Stimulated activated effector memory CD8-positive, alpha-beta T cell treated with anti-CD3 and anti-CD28 coated beads, Interleukin-12 subunit alpha, Interleukin-12 subunit beta, amount 100 ng/mL, for 72 hours (primary cell): ENCODE measurements around the gene MRGPRE.

Experiments used
- ATAC-seq: fragments of 150-1000 bp; cut with Tn5 transposase; 2 replicates; pipeline ENCODE4 v1.10.0; 2021
- DNase-seq, 2 donors: peaks; one replicate each; pipeline ENCODE4 v3.0.0; 2021 to 2022; ENCODE audit warnings: low spot score in 2 of 2
- H3K27ac Mint-ChIP-seq: one replicate; pipeline ENCODE4 v1.8.0; 2022; ENCODE audit warnings: mild to moderate bottlenecking, mixed read lengths
- H3K36me3 Mint-ChIP-seq: one replicate; pipeline ENCODE4 v1.8.0; 2022; ENCODE audit warnings: mild to moderate bottlenecking, mixed read lengths
- H3K4me1 Mint-ChIP-seq: one replicate; pipeline ENCODE4 v1.8.0; 2022; ENCODE audit warnings: mixed read lengths
- H3K4me3 Mint-ChIP-seq: one replicate; pipeline ENCODE4 v1.8.0; 2022; ENCODE audit warnings: mild to moderate bottlenecking, mixed read lengths
- H3K9me3 Mint-ChIP-seq: one replicate; pipeline ENCODE4 v1.8.0; 2022; ENCODE audit warnings: mixed read lengths

The MRGPRE gene

GRCh38 chr11:3197044-3197695 lies 35.0 kb downstream of the MRGPRE start:
- no peaks in the 10 kb centered on the region for H3K4me1 Mint-ChIP-seq
- ATAC-seq: no peak
- no peaks in the 10 kb centered on the region for H3K9me3 Mint-ChIP-seq
- no peaks in the 10 kb centered on the region for H3K36me3 Mint-ChIP-seq
- H3K4me3 Mint-ChIP-seq: no peak overlapping the region
- no peak for DNase-seq
- no peak overlapping the region for H3K27ac Mint-ChIP-seq

DNA sequence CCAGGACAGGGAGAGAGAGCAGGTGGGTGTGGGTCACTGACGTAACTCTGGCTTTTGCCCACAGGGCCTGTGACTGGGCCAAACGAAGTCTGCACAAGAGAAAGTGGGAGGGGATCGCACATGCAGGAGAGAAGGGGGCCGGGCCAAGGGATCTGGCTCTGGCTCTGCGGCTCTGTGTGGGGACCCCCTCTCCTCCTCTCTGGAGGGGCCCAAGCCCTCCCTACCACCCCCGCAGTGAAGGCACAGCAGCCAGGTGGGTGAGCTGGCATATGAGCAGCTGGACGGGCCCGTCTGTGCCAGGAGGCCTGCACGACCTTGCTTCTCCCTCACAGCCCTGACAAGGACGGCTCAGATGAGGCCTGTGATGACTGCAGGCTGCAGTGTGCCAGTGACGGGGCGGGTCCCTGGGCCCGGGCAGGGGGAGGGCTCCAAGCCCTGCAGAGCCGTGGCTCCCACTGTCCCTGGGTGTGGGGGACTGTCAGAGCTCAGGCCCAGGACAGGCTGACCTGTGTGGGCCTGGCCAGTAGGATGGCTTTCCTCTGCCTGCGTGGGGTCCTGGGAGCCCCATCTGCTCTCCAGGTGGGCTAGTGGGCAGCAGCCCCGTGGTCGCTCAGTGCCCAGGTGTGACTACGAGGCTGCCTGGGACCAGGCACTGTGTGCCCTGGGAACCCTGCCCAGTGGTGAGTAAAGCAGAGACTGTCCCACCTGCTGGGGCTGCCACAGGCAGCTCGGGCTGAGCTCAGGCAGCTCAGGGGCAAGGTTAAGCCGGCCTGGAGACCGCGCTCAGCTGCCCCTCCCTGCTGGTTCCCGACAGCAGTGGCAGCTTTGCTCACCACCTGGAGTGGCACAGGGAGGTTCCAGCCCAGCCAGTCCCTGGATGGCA lies 35.8 kb downstream of the MRGPRE start:
- no peaks in the 10 kb centered on the region for H3K36me3 Mint-ChIP-seq
- no peak overlapping the region for H3K4me3 Mint-ChIP-seq
- ATAC-seq: no peak
- no peaks in the 10 kb centered on the region for H3K9me3 Mint-ChIP-seq
- H3K4me1 Mint-ChIP-seq: no peaks in the 10 kb centered on the region
- no peak overlapping the region for H3K27ac Mint-ChIP-seq
- DNase-seq: no peak

DNA sequence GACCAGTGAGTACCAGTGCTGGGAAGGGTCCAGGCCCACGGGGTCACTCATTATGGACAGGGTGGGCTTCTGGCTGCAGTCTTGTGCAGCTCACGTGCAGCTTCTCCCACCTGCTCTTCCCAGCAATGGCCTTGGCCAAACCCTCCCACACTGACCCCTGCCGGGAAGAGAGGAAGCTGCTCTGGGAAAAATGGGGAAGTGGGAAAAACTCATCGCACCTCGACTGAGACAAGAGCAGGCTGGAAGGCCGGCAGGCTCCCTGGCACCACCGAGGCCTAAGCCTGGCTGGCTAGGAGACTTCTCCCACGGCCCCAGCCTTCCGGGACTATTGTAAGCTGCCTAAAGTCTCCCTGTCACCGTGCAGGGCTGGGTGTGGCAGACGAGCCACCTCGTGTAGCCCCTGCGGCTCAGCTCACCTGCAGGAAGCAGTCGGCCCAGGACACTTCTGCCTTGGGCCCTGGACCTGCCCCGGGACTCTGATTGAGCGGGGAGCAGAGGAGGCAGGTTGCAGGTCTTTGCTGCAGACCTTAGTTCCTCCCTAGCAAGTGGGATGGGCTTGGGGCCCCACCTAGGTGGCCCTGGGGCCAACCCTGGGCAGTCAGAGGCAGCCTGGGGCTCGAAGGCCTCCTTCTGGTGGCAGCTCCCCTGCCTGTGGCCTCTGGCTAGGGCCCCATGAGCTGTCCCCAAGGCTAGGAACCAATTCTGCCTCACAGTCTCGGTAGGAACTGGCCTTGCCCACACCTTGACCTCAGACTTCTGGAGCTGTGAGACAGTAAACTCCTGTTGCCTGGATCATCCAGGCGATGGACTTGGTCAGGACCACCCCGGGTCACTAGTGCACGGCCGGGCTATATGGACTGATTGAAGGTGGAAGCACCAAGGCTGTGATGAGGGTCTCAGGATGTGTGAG lies 36.7 kb downstream of the MRGPRE start:
- H3K4me3 Mint-ChIP-seq: no peak overlapping the region
- ATAC-seq (no peak), DNase-seq (no peak)
- no peaks in the 10 kb centered on the region for H3K4me1 Mint-ChIP-seq
- no peaks in the 10 kb centered on the region for H3K9me3 Mint-ChIP-seq
- no peak overlapping the region for H3K27ac Mint-ChIP-seq
- no peaks in the 10 kb centered on the region for H3K36me3 Mint-ChIP-seq

DNA sequence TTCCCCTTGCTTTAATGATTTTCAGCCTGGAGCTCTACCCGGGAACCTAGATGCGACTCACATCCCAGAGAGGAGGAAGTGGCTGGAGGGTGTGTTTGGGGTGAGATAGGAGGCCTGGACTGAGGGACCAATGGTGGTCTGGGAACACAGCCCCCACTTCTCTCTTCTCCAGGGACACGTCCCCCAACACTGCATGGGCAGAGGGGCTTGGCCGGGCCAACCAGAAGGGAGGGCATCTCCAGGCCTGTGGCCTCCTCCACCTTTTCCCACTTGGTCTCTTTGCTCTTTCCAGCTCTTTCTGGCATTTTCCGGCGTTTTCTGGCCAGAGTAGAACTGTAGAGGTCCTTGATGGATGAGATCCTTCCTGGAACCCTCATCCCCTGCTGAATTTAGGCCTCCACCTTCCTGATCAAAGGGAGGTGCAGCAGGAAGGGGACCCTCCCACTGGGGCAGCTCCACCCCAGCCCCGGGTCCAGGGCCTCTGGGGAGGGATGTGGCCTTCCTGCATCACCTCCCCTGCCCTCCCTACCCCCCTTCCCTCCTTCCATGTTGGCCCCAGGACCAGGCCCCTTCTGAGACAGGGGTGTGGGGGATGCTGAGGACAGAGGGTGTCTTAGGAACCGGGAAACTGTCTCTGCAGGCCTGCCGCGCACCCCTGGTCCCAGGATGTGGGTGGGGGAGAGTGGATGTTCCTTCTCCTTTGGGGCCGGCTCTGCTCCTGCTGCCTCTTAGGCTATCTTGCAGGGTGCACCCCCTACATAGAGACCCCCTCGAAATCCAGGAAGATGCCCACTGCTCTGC lies 38.0 kb downstream of the MRGPRE start:
- Mint-ChIP-seq H3K4me1 (no peaks in the 10 kb centered on the region), H3K9me3 (no peaks in the 10 kb centered on the region), H3K27ac (no peak overlapping the region), H3K36me3 (no peaks in the 10 kb centered on the region), H3K4me3 (no peak overlapping the region)
- ATAC-seq (no peak), DNase-seq (no peak)

GRCh38 chr11:3193373-3194015 lies 38.7 kb downstream of the MRGPRE start:
- no peaks in the 10 kb centered on the region for H3K36me3 Mint-ChIP-seq
- H3K9me3 Mint-ChIP-seq: no peaks in the 10 kb centered on the region
- DNase-seq (no peak), ATAC-seq (no peak)
- no peak overlapping the region for H3K27ac Mint-ChIP-seq
- H3K4me1 Mint-ChIP-seq: no peaks in the 10 kb centered on the region
- no peak overlapping the region for H3K4me3 Mint-ChIP-seq

DNA sequence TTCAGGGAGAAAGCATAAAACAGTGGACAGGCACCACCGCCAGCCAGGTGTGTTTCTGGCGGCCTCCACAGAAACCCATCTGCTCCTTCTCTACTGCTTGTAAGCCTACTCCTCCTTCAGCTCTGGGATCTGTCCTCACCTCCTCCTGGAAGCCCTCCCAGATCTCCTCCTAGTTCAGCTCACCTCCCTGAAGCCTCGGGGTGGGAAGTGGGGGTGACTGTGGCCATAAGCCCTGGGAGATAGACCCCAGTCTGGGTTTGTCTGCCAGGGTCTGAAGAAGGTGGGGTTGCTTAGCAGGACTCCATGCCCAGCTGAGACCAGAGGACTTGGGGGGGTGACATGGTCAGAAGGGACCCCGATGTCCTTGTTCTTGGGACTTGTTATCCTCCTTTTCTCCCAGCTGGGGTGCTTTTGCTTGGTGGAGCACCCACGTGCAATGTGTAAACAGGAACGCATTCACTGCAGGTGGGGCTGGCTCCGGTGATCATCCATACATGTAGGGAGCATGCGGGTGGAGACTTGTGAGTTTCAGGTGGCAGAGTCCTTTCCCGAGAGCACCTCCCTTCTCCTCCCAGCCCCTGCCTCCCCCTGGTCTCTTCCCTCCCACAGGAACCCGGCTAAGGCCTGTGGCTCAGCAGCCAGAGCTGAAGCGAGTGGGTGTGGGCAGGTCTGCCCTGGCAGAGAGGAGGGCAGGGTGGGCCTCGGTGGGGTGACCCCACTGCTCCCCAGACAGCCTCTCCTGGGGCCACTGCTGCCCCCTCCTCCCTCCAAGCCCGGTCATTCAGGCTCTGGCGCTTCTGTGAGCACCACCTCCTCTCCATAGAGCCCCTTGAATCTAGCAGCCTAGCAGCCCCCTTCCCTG lies 39.5 kb downstream of the MRGPRE start:
- H3K4me1 Mint-ChIP-seq: no peaks in the 10 kb centered on the region
- no peak overlapping the region for H3K27ac Mint-ChIP-seq
- no peak overlapping the region for H3K4me3 Mint-ChIP-seq
- H3K36me3 Mint-ChIP-seq: no peaks in the 10 kb centered on the region
- H3K9me3 Mint-ChIP-seq: no peaks in the 10 kb centered on the region
- DNase-seq (no peak), ATAC-seq (no peak)

- Mint-ChIP-seq H3K27ac (no peak overlapping the region), H3K9me3 (no peaks in the 10 kb centered on the region), H3K36me3 (no peaks in the 10 kb centered on the region), H3K4me3 (no peak overlapping the region), H3K4me1 (no peaks in the 10 kb centered on the region)
- no peak for DNase-seq
- no peak for ATAC-seq
Observed at GRCh38 chr11:3191586-3192324, 40.5 kb downstream of the MRGPRE start.

GRCh38 chr11:3190600-3190999 lies 41.6 kb downstream of the MRGPRE start:
- no peaks in the 10 kb centered on the region for H3K36me3 Mint-ChIP-seq
- no peak for ATAC-seq
- no peaks in the 10 kb centered on the region for H3K4me1 Mint-ChIP-seq
- H3K4me3 Mint-ChIP-seq: no peak overlapping the region
- no peak overlapping the region for H3K27ac Mint-ChIP-seq
- DNase-seq: no peak
- H3K9me3 Mint-ChIP-seq: no peaks in the 10 kb centered on the region

DNA sequence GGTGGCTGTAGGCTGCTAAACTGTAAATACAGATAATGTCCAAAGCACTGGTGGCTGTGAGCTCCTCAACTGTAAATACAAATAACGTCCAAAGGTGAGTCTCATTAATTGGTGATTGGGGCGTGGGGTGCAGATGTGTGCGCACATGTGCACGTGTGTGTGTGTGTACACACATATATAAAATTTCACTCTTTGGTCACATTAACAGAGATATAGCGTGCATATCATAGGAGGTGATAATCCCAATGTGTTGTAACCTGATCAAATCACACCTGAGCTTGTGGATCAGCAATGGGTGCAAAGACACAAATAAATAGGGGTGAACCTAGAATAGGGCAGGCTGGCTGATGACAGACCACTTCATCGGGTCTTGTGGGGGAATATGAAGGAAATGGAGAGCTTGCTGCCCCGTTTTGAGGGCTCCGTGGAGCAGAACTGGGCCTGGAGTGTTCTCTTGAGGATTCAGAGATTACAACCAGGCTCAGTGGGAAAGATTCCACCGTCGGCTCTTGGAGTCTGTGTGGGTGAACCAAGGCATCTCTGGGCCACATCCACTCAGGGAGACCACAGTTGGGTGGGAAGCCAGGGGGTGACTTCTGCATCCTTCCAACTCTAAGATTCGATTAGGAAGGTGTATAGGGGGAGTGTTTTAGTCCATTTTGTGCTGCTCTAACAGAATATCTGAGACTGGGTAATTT lies 42.2 kb downstream of the MRGPRE start:
- no peak overlapping the region for H3K4me3 Mint-ChIP-seq
- DNase-seq (no peak), ATAC-seq (no peak)
- H3K9me3 Mint-ChIP-seq: no peaks in the 10 kb centered on the region
- H3K27ac Mint-ChIP-seq: no peak overlapping the region
- H3K4me1 Mint-ChIP-seq: no peaks in the 10 kb centered on the region
- no peaks in the 10 kb centered on the region for H3K36me3 Mint-ChIP-seq

GRCh38 chr11:3189196-3189843 lies 42.9 kb downstream of the MRGPRE start:
- DNase-seq: no peak
- Mint-ChIP-seq H3K4me1 (no peaks in the 10 kb centered on the region), H3K36me3 (no peaks in the 10 kb centered on the region), H3K27ac (no peak overlapping the region), H3K9me3 (no peaks in the 10 kb centered on the region), H3K4me3 (no peak overlapping the region)
- peak; percentile 13 for ATAC-seq

- ATAC-seq: no peak
- Mint-ChIP-seq H3K27ac (no peak overlapping the region), H3K4me3 (no peak overlapping the region), H3K36me3 (no peaks in the 10 kb centered on the region), H3K9me3 (no peaks in the 10 kb centered on the region), H3K4me1 (no peaks in the 10 kb centered on the region)
- DNase-seq: no peak
Observed at GRCh38 chr11:3188496-3189195, 43.6 kb downstream of the MRGPRE start.
